Endodermal cell (in vitro differentiated cells): ENCODE data around the gene SIRT2. TPM values are rescaled to one million over a fixed set of nuclear protein-coding genes. Genes with fewer than 3 reads are reported as not detected.
A peak's percentile ranks its signal among the peaks of the same experiment; 100 is the strongest.

Experiments
- DNase-seq: peaks from one replicate; pipeline ENCODE4 v3.0.0-alpha.2; 2017
- H3K27ac ChIP-seq: 2 replicates; pipeline ENCODE4 v1.5.1; 2013; ENCODE audit warnings: mild to moderate bottlenecking, low read depth, low read length, moderate library complexity
- H3K27me3 ChIP-seq: 2 replicates; pipeline ENCODE4 v1.6.1; 2013; ENCODE audit warnings: mild to moderate bottlenecking, low read length, moderate library complexity; ENCODE audit not compliant: insufficient read depth, control insufficient read depth, poor library complexity, severe bottlenecking
- H3K36me3 ChIP-seq: 2 replicates; pipeline ENCODE4 v1.7.0; 2013; ENCODE audit warnings: mild to moderate bottlenecking, low read length, moderate library complexity; ENCODE audit not compliant: control insufficient read depth, insufficient read depth
- H3K4me1 ChIP-seq: one replicate; pipeline ENCODE4 v1.7.0; 2013; ENCODE audit warnings: low read length; ENCODE audit not compliant: control insufficient read depth, insufficient read depth
- H3K4me3 ChIP-seq: 2 replicates; pipeline ENCODE4 v1.5.1; 2013; ENCODE audit warnings: mild to moderate bottlenecking, low read length, moderate library complexity
- H3K9ac ChIP-seq: 2 replicates; pipeline ENCODE4 v1.6.1; 2013; ENCODE audit warnings: mild to moderate bottlenecking, low read length, moderate library complexity; ENCODE audit not compliant: poor library complexity, severe bottlenecking; ENCODE audit errors: extremely low read depth
- H3K9me3 ChIP-seq: 2 replicates; pipeline ENCODE4 v1.6.1; 2013; ENCODE audit warnings: mild to moderate bottlenecking, low read length, moderate library complexity; ENCODE audit not compliant: control insufficient read depth
- H3K27ac Mint-ChIP-seq: 2 replicates; pipeline ENCODE4 v1.8.0; 2020; ENCODE audit warnings: mixed read lengths
- H3K27me3 Mint-ChIP-seq: 2 replicates; pipeline ENCODE4 v1.8.0; 2021; ENCODE audit warnings: mild to moderate bottlenecking, mixed read lengths; ENCODE audit not compliant: insufficient read depth
- H3K36me3 Mint-ChIP-seq: 2 replicates; pipeline ENCODE4 v1.8.0; 2020; ENCODE audit warnings: low read depth, mixed read lengths
- H3K4me1 Mint-ChIP-seq: 2 replicates; pipeline ENCODE4 v1.8.0; 2020; ENCODE audit warnings: mixed read lengths
- H3K4me3 Mint-ChIP-seq: 2 replicates; pipeline ENCODE4 v1.8.0; 2020; ENCODE audit warnings: mild to moderate bottlenecking, moderate library complexity, mixed read lengths
- H3K9me3 Mint-ChIP-seq: 2 replicates; pipeline ENCODE4 v1.8.0; 2020; ENCODE audit warnings: mild to moderate bottlenecking, mixed read lengths
- WGBS, 2 experiments: methylation state at CpG; one replicate each; pipeline versions ENCODE4 v1.1.5 to v1.1.7; 2013; ENCODE audit warnings: missing lambda C conversion rate in 2 of 2, mixed read lengths in 1 of 2; ENCODE audit not compliant: insufficient coverage in 1 of 2, insufficient read length in 1 of 2; 5-methylcytosine and 5-hydroxymethylcytosine counted together
- total RNA-seq, 2 donors: library from RNA; stranded (reverse); fragmentation: NEBNext Ultra II Directional in 1 of 2; extraction: Animal tissue kit (Norgen Biotek cat#: 25700) in 1 of 2; gene quantifications; 2 replicates in 1 of 2; 3 replicates in 1 of 2; pipeline ENCODE4 v1.2.1, GENCODE V29; 2021
- TF ChIP-seq, protein P1 (sequence below): fragments of 200-600 bp; sonication (generic); conservative IDR thresholded peaks from 2 replicates; pipeline ENCODE4 v1.5.0; 2021; ENCODE audit warnings: antibody characterized with exemption, mild to moderate bottlenecking

SIRT2 gene
- total RNA-seq, 2 donors from 2014 or later = 10.4 to 13.7 TPM

DNA sequence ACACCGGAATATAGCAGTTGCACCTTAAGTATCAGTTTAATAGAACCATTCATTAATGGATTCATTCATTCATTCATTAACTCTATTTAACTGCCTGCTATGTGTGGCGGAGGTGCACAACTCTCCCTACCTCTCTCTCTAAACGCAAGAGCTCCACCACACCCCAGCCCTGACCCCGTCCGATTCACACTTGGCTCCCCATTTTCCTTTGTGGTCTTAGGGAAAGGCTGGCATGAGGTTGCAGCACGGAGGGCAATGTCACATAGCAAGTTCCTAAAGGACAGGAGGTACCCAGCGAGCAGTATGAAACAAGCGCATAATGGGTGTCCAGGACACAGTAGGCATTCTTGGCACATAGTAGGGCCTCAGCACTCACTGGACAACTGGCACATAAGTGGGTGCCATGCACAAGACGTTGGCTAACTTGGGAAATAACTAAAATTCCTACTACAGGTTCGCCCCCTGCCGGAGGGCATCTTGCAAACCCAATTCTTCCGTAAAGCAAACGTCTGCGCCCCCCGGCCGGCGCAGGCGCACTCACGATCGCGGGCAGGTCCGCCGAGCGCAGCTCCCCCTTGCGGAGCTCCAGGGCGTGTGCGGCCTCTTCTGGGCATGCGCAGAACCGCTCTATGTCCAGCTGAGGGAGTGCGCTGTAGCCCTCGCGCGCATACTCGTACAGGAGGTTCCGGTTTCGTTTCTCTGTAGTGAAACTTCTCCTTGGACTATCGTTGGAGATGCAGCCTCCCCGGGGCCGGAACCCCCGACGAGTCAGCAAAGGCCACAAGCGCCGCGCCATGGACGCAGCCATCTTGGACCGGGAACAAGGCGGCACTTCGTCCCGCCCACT, 30.7 kb upstream of the SIRT2 start, which contains the start of gene SARS2:
SARS2 (minus strand) TSS at position 835 of the 847 bp plus-strand sequence; CDS start at position 808, 27 bp downstream.
- H3K36me3 ChIP-seq = peaks cover 39% of the 10 kb centered on the region
- DNase-seq = peak; percentile 97
- no peaks in the 10 kb centered on the region for H3K27me3 ChIP-seq
- Mint-ChIP-seq H3K36me3 (peaks cover 47% of the 10 kb centered on the region), H3K27me3 (peaks cover 3% of the 10 kb centered on the region), H3K9me3 (peaks cover 26% of the 10 kb centered on the region), H3K4me1 (peaks cover 9% of the 10 kb centered on the region), H3K4me3 (peak within 1 kb of the TSS; percentile 97), H3K27ac (peak within 1 kb of the TSS; percentile 99)
- no peaks in the 10 kb centered on the region for H3K4me1 ChIP-seq
- peaks cover 29% of the 10 kb centered on the region for H3K9me3 ChIP-seq
- TF ChIP-seq, protein P1, sequence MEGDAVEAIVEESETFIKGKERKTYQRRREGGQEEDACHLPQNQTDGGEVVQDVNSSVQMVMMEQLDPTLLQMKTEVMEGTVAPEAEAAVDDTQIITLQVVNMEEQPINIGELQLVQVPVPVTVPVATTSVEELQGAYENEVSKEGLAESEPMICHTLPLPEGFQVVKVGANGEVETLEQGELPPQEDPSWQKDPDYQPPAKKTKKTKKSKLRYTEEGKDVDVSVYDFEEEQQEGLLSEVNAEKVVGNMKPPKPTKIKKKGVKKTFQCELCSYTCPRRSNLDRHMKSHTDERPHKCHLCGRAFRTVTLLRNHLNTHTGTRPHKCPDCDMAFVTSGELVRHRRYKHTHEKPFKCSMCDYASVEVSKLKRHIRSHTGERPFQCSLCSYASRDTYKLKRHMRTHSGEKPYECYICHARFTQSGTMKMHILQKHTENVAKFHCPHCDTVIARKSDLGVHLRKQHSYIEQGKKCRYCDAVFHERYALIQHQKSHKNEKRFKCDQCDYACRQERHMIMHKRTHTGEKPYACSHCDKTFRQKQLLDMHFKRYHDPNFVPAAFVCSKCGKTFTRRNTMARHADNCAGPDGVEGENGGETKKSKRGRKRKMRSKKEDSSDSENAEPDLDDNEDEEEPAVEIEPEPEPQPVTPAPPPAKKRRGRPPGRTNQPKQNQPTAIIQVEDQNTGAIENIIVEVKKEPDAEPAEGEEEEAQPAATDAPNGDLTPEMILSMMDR = peak; percentile 100
- 4 to 8% methylated on average over 28 to 49 of the region's 49 CpGs for WGBS, 2 experiments
- H3K27ac ChIP-seq = peak within 1 kb of the TSS; percentile 92
- H3K4me3 ChIP-seq = peak within 1 kb of the TSS; percentile 100
- peak within 1 kb of the TSS; percentile 93 for H3K9ac ChIP-seq

DNA sequence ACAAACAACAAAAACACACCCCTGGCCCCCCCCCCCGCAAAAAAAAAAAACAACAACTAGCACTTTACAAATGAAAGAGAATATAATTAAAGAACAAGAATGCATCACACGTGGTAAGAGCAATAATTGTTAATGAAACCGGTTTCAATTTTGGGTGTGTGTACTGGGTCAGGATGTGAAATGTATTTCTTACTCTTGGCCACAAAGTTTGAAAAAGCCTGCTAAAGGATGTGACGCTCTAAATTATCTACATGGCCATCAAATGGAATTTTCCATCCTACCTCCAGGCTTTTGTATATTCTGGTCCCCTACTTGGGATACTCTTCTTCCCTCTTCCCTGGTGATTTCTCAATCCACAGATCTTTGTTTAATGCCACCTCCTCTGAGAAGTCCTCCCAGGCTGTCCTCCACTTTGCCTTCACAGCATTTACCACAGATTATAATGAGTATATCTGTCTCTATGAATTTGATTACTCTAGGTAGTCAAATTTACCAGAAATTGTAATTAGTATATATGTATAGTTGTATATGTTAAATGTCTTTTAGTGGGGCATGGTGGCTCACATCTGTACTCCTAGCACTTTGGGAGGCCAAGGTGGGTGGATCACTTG, 29.1 kb upstream of the SIRT2 start:
- Histone ChIP-seq H3K27me3 (no peaks in the 10 kb centered on the region), H3K27ac (no peak overlapping the region), H3K36me3 (peaks cover 37% of the 10 kb centered on the region), H3K9me3 (peaks cover 13% of the 10 kb centered on the region), H3K4me3 (no peak overlapping the region), H3K4me1 (no peaks in the 10 kb centered on the region), H3K9ac (no peak overlapping the region)
- H3K36me3 Mint-ChIP-seq = peaks cover 45% of the 10 kb centered on the region
- TF ChIP-seq, protein P1 = no peak
- no peak for DNase-seq
- H3K27me3 Mint-ChIP-seq = peaks cover 1% of the 10 kb centered on the region
- peaks cover 10% of the 10 kb centered on the region for H3K9me3 Mint-ChIP-seq
- WGBS, 2 experiments = 89 to 100% methylated on average over 1 to 3 of the region's 4 CpGs
- no peak overlapping the region for H3K27ac Mint-ChIP-seq
- no peak overlapping the region for H3K4me3 Mint-ChIP-seq
- peaks cover 9% of the 10 kb centered on the region for H3K4me1 Mint-ChIP-seq

DNA sequence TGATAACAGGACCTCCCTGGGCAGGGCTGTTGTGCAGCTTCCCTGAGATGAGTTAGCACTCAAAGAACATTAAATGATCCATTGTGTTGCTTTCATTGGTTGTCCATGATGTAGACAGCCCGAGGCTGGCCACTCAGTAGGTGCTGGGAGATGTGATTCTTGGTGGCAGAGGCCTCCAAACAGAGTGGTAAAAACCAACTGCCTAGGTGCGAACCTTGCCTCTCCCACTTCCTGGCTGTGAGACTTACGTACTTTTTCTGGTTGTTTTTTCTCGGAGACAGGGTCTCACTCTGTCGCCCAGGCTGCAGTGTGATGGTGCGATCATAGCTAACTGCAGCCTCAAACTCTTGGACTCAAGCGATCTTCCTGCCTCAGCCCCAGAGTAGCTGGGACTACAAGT, 25.0 kb upstream of the SIRT2 start:
- no peaks in the 10 kb centered on the region for H3K27me3 ChIP-seq
- DNase-seq = no peak
- WGBS, 2 experiments = 93 to 94% methylated on average over 7 of the region's 7 CpGs
- Mint-ChIP-seq H3K9me3 (peaks cover 1% of the 10 kb centered on the region), H3K4me3 (no peak overlapping the region), H3K4me1 (no peaks in the 10 kb centered on the region), H3K27me3 (no peaks in the 10 kb centered on the region), H3K27ac (no peak overlapping the region), H3K36me3 (peaks cover 45% of the 10 kb centered on the region)
- no peak overlapping the region for H3K4me3 ChIP-seq
- no peak overlapping the region for H3K27ac ChIP-seq
- TF ChIP-seq, protein P1 = no peak
- peaks cover 36% of the 10 kb centered on the region for H3K36me3 ChIP-seq
- H3K9ac ChIP-seq = no peak overlapping the region
- H3K9me3 ChIP-seq = no peaks in the 10 kb centered on the region
- H3K4me1 ChIP-seq = no peaks in the 10 kb centered on the region
